Measurements from ENCODE around the gene RALY.
"Not testable (repeated sequence)": the region's sequence is repeated elsewhere in the genome, so short reads cannot be mapped to it uniquely, and the experiment has no call there.

RALY gene

DNA sequence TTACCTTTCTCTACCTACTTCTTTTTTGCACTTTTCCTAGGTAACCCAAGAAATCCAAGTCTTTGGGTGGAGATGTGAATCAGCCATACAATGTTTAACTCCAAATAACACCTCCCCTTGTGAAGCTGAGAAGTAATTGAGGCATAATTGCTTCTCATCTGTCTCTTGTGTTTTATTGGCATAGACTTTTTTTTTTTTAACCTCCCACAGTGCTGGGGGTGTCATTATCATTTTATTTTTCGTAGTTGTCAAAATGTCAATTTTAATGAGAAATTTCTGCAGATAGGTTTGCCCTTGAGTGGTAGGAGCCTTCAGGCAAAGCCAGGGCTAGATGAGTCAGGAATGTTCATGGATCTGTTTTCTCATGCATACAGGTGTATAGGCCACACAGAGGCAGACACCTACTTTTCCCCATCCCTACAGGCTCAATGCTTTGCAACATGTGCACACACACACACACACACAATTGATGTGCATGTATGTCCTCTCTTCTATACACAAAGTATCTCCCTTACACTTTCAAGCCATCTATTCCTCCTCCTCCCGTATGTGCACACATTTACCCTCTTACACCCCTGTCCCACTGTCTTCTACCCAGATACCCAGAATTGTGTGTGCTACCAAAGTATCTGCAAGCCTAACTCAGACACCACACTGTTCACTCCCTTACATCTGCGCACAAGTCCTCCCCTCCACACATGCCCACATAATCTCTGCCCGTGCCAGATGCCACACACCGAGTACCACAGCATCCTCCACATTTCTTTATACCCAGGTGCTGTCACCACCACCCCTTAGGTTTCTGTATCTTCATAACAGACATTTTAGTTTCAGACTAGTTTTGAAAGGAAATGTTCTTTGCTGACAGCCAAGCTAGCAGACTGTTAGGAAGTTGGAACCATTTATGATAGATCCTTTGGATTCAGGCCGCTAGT lies 22.0 kb downstream of the RALY start:
- DNase-seq, result no peak

DNA sequence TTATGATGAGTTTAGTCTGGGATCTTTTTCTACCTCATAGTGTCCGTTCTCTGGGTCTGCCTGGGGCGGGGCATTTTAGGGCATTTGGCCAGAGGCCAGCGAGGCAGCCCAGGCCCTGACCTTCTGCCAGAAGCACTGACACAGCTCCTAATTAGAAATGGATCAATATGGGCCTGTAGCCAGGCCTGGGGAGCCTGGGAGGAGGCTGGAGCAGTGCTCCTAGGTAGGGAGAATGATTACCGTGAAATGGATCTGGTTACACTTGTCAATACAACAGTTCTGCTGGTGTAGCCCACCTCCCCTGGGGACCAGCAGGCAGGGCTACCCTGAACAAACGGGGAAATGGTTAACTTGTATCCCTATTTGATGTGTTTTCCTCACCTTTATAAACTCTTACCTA lies 23.0 kb downstream of the RALY start:
- peak in 1 of 58 donors; percentile 36 for DNase-seq

DNA sequence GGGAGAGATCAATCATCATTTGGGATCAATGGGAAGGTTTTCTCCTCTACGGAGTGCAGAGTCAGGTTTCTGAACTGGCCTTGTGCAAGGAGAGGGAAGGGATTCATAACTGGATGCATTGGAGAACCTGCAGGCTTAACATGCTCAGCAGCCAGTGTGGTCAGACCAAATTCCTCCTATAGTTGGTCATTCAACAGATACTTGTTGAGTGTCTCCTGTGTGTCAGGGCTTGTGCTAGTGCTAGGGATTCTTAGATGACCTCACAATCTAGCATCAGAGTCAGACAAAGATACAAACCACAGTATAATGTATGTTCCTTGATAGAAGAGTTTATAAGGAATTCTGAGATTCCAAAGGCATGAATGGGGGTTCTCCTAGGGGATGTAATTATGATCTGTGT lies 23.9 kb downstream of the RALY start:
- no peak for DNase-seq

DNA sequence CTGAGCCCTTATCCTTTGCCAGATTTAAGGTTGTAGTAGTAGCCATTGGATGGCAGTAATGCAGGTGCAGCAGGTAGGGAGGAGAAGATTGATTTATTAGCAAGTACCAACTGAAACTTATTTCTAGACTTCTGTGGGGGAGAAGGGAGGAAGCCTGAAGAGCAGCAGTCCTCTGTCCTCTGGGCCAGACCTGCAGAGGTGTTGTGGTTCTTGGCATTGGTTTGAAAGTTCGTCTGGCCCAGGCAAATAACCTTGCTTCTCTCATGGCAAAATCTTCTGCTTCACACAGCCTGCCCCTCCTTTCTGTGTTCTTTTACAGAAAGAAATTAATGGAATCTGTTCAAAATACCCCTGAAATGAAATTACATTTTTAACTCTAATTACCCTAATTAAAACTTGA lies 24.5 kb downstream of the RALY start:
- no peak for DNase-seq

DNA sequence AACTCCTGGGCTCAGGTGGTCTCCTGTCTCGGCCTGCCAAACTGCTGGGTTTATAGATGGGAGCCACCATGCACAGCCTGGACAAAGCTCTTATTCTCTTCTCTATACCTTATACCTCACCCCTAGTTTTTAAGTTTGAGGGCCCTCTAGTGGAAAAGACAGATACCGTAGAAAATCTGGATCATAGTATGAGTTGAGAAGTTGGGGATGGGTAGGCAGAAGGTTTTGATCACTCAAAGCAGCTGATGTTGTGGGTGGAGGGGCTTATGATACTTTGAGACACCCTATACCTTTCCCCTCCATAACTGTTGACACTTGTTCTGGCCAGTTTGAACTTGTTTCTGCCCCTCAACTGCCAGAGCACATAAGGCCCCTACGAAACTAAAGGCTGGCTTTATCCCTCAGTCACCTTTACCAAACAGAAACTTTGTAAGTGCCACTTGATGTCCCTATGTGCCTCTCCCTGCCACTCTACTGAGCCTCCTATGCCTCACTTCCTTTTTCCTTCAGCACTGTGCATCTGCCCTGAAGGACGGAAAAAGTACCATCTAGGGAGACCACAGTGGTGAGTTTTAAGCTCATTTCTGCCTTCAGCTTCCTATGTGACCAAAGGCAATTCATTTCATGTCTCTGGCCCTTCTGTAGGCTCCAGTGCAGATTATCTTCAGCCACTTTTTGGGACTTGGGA lies 28.6 kb downstream of the RALY start:
- DNase-seq, result no peak

DNA sequence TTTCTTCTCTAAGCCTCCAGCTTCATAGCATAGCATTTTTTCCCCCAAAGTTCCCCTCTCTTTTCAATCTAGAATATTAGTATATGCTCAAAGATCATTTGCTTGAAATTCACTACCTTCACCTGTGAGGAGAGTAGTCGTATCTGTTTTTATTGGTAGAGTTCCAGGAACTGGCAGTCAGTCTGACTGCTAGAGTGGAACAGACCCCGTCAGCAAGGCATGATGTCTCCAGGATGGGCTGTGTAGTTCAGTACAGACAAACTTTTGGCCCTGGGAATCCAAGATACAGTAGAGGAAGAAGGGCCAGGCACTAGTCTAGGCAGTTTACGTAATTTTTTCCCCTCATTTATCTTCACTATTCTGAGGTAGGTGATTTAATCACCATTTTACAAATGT lies 29.1 kb downstream of the RALY start:
- DNase-seq, result no peak

DNA sequence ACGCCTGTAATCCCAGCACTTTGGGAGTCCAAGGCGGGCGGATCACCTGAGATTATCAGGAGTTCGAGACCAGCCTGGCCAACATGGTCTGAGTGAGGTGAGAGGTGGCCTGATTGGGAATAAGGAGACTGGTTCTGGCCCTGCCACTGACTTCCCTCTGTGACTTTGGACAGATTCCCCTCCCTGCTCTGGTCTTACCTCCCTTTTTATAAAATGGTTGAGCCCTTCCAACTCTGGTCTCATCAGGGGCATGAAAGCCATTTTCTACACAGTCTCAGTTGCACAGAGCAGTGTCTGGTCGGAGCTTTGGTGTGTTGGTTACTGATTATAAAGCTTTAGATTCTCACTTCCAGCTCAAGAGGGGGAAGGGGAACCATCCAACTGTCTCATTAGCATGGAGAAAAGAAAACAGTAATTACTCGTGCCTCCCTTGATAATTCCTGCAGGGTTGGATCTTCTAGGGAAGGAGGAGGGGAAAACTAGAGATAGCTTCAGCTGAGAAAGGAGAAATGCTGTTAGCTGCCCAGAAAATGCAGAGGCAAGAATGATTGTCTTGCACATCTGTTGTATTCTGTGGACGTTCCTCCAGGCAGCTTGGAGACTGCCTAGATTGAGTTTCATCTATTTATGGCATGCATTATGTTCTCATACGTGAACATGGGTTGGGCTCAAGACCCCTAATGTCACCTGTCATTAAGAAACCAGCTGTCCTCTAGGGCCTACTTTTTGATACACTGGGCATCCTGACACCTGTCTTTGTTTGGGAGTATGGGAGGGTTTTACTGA lies 30.4 kb downstream of the RALY start:
- DNase-seq, result no peak

DNA sequence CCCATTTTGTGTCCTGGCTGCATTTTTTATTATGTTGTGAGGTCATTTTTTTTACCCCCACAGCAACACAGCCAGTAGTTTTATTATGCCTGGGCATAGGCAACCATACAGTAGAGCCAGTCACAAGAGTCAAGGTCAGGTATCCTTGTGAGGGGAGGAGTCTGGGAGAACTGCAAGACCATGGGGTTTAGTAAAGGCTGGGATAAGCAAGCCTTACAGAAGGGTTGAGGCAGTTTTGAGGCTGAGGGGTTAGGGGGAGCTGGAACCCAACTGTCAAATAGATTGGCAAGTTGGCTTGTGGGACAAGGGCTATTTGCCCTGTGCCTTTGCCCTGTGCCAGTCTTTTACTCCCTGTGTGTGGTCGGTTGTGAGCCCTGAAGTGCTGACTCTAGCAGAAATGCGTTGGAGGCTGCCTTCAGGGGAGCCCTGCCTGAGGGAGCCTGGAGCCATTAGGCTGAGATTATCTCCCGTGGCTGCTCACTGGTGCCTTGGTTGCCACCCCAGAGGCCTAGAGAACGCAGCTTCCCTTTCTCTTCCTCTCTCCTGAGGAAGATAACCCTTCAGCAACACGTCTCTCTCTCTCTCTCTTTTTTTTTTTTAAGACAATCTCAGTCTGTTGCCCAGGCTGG lies 31.1 kb downstream of the RALY start:
- DNase-seq, result no peak

DNA sequence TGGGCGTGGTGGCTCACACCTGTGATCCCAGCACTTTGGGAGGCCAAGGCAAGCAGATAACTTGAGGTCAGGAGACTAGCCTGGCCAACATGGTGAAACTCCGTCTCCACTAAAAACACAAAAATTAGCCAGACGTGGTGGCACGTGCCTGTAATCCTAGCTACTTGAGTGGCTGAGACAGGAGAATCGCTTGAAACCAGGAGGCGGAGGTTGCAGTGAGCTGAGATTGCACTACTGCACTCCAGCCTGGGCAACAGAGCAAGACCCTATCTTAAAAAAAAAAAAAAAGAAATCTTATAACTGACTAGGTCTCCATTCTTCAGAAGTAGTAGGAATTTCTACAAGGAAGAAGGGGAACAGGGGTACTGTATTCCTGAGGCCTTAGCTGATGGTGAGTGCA lies 34.3 kb downstream of the RALY start:
- DNase-seq, result not testable (repeated sequence)

DNA sequence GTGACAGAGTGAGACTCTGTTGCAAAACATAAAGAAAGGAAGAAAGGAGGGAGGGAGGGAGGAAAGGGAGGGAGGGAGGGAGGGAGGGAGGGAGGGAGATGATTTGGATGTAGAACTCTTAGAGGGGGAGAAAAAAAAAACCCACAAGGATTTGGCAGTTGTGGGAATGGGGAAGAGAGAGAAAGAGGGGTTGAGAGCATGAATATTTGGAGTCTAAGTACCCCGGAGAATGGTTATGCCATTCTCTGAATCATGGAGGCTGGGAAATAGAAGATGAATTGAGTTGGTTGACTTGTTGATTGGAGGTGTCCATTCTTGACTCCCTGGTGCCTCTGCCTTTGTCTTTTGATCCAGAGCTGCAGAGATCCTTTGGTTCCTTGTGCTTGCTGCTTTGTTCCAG lies 35.7 kb downstream of the RALY start:
- DNase-seq, result no peak

DNA sequence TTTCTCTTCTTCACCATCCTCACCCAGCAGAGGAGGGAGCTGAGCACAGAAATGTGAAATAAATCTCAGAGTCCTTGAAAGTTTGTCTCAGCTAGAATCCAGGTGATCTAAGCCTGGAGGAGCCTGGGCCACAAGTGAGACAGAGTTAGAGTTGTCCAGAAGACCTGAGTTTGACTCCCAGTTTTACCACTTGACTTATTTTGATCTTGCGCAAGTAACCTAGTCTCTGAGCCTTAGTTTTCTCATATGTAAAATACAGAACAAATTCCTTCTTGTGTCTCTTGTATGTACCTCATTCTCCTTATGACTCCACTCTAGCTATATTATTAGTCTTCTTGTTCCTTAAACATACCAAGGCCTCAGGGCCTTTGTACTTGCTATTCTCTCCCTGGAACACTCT lies 36.7 kb downstream of the RALY start:
- no peak for DNase-seq

DNA sequence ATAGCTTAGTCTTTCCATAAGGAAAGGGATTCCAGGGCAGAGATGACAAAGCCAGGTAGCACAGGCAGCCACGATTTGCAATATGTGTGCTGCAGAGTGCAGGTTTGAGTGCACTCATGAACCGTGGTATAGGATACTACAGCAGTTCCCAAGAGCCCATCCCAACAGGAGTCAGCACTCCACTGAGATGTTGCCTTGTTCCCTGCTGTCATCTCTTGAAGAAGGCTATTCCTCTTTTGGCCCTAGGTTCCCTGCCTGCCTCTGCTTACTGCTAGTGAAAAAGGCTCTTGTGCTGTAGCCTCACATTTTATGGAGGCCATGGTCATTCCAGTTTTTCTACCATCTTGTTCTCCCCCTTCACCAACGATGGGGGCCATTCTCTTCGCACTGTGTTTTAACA lies 40.2 kb downstream of the RALY start:
- DNase-seq, result no peak

DNA sequence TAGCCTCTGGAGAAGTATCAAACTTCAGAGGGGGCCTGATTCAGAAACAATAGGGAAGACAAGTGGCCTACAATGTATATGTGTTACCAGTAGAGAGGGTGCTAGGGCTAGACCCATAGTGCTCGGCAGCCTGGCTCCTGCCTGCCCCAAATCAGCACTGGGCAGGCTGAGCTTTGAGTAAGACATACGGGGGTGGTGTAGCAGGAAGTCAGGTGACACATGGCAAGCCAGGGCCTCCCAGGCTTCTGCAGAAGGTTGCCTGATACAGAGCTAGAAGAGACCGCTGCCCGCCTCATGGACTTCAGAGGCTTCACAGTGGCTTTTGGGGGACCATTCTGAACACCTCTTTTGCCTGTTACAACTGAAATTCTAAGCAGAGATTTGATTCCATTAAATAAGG lies 43.4 kb downstream of the RALY start:
- no peak for DNase-seq

DNA sequence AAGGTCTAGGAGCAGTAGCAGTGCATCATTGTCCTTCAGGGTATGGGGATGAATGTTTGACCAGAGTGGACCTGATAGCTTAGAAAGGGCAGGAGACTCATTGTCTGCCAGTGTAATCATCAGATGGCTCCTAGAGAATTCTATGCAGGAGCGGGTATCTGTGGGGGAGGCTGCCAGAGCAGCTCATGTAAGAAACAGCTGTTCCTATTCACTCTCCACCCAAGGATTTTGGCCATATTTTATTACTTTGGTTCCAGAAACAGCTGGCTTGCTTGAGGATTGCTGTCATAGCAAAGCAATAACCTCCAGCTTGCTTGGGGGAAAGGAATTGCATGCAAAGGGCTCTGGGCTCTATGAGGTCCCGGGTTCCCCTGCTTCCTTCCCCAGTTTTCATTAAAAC lies 44.1 kb downstream of the RALY start:
- no peak for DNase-seq

DNA sequence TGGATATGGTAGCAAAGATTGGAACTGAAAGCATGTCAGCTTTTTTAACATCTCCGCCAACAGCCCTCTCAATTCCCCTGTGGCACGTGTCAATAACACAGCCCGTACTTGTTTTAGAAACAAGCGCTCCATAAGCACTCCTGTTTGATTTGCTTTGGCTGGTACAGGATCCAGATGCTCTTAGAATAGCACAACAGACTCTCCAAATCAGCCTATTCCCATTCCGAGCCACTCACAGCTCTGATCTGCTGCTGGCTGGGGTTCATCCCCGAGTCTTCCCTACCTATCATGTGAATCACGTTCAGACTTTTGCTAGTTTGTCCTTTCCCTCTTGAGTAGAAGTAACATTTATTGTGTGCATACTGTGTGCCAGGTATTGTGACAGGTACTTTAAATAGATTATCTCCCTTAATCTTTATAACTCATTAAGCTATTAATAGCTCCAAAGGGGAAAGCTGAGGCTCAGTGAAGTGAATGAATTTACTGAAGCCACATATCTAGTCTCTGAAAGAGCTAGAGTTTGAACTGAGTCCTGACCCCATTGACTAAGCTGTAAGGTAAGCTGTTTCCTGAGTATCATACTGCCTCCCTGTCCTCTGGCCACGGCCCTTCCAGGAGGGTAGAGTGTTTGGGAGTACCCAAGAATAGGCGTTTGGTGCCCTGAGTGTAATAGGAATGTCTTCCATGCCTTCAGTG lies 46.7 kb downstream of the RALY start:
- DNase-seq, result peak in 7 of 58 donors; percentile 2 to 27 (median 14)

DNA sequence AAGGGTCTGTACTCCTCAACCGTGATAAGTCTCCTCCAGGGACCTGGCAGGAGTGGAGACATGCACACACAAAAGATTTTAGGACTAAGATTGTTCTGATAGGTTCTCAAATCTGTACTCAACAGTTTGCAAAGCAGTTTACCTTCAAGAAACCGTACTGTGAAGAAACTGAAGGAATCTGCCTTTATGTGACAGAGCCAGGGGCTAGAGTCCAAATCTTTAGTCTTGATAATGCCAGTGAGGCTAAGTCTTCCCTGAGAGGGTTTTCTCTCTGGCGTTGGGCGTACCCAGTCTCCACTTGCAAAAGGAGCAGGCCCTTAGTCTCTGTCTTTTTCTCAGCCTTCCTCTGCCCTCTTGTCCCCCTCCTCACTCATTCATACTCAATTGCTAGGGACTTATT lies 47.5 kb downstream of the RALY start:
- no peak for DNase-seq

DNA sequence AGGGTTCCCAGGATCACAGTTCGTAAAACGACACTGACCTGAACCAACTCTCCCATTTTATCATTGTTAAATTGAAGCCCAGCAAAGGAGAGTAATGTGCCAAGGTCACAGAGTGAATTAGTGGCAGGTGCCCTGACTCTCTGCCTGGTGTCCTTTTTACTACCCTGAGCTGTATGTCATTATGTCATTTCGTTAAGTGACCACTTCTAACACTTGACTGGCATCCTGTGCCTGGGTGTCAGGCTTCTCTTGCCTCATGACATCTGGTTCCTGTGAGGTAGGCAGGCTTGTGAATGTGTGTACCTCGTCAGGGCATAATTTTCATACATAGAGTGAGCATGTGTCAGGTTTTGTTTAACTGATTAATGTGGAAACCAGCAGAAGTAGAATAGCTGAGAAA lies 48.6 kb downstream of the RALY start:
- no peak for DNase-seq

DNA sequence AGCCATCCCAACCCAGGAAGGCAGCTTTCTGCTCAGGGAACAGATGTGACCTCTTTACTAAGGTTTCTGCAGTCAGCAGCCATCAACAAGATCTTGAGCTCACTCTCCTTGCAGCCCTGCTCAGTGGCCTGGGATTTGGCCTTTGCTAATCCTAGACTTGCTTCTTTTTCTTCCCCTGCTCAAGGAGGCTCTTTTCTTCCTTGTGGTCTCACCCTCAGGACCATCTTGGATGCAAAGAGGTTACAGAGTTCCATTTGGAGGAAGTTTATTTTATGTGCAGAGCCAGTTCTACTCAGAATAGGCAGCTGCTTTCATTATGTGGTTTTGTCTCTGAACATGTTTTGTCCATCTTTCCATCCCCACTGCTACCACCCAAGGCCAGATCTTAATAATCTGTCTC lies 49.3 kb downstream of the RALY start:
- no peak for DNase-seq

DNA sequence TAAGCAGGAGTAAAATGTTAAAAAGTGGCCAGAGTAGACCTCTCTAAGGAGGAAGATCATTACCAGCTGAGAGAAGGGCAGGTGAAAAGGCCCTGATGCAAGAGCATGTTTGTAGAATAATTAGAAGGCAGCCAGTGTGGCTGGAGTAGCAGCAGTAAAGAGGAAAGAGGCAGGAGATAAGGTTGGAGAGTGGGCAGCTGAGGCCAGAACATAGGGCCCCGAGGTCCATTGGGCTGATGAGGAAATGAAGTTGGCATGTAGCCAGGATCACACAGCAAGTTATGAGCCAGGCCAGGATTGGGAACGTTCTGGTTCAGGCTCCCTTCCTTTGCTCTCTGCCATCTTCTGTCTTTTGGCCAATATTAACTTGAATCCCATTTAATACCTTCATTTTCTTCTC lies 51.6 kb downstream of the RALY start:
- DNase-seq, result peak in 1 of 58 donors; percentile 15

DNA sequence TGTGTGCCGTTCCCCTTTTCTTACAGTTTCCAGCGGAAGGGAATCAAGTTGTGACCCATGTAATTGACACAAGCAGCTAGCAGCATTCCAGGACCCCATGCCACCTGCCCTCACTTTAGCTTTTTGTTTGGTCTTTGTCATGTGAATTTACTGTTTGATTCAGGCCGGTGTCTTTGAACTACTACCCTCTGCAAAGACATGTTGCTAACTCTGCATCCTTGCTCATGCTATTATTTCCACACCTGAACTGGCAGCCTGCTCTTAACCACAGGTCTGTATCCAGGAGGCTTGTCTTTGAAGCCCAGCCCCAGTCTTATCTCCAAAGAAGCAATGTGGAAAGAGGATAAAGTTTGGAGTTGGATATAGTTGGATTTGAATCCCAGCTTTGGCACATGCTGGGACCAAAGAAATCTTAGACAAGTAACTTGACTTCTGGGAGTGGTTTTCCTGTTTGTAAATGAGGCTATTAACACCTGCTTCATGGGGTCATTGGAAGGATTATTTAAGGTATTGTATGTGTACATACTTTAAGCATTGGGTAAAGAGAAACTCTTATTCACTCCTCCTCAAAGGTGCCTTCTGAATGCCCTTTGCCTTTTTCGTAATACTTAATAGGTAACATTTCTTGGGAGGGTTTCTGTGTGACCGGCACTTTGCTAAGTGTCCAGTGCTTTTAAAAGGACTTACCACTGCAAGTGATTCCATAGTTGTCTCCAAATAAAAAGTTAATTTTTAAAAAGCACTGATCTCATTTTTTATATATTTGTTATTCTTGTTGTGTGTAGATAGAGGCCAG lies 52.4 kb downstream of the RALY start:
- no peak for DNase-seq
